Bronchial epithelial cell (primary cell): ENCODE data around the gene CLIC1. TPM values are rescaled to one million over a fixed set of nuclear protein-coding genes. Genes with fewer than 3 reads are reported as not detected.
"Not testable (repeated sequence)": the region's sequence is repeated elsewhere in the genome, so short reads cannot be mapped to it uniquely, and the experiment has no call there.

Experiments used
- DNase-seq: peaks from one replicate; pipeline ENCODE4 v3.0.0-alpha.2; 2010; ENCODE audit warnings: low read depth
- FAIRE-seq: peaks from 2 replicates; lab custom pipeline; 2011; peaks lifted over from hg19 to GRCh38; lab: Jason Lieb, UNC
- H3K27me3 ChIP-seq: 2 replicates; pipeline ENCODE4 v1.5.1; 2011; ENCODE audit warnings: low read length; ENCODE audit not compliant: control insufficient read depth, insufficient read depth
- H3K36me3 ChIP-seq: 2 replicates; pipeline ENCODE4 v1.5.1; 2011; ENCODE audit warnings: low read length; ENCODE audit not compliant: control insufficient read depth, insufficient read depth
- H3K4me3 ChIP-seq: 2 replicates; pipeline ENCODE4 v1.5.1; 2011; ENCODE audit warnings: mild to moderate bottlenecking, low read depth, low read length, control low read depth
- total RNA-seq: library from RNA; depleted of rRNA; stranded (reverse); fragments of >200 nt; gene quantifications from 2 replicates; pipeline ENCODE4 v1.2.1, GENCODE V29; 2014
- TF ChIP-seq, protein P1 (sequence below): IDR thresholded peaks from 2 replicates; pipeline ENCODE4 v1.5.1; 2011; ENCODE audit warnings: mild to moderate bottlenecking, moderate library complexity, low read length, control low read depth, inconsistent platforms; ENCODE audit not compliant: insufficient read depth, severe bottlenecking

The CLIC1 gene
- total RNA-seq, 1 donor from 2014 or later = 480 TPM

- TF ChIP-seq, protein P1, sequence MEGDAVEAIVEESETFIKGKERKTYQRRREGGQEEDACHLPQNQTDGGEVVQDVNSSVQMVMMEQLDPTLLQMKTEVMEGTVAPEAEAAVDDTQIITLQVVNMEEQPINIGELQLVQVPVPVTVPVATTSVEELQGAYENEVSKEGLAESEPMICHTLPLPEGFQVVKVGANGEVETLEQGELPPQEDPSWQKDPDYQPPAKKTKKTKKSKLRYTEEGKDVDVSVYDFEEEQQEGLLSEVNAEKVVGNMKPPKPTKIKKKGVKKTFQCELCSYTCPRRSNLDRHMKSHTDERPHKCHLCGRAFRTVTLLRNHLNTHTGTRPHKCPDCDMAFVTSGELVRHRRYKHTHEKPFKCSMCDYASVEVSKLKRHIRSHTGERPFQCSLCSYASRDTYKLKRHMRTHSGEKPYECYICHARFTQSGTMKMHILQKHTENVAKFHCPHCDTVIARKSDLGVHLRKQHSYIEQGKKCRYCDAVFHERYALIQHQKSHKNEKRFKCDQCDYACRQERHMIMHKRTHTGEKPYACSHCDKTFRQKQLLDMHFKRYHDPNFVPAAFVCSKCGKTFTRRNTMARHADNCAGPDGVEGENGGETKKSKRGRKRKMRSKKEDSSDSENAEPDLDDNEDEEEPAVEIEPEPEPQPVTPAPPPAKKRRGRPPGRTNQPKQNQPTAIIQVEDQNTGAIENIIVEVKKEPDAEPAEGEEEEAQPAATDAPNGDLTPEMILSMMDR = no peak
- FAIRE-seq = no peak
- no peak overlapping the region for H3K4me3 ChIP-seq
- DNase-seq = no peak
- no peaks in the 10 kb centered on the region for H3K36me3 ChIP-seq
- H3K27me3 ChIP-seq = no peaks in the 10 kb centered on the region
Observed at GRCh38 chr6:31713465-31713864, 22.9 kb downstream of the CLIC1 start.

DNA sequence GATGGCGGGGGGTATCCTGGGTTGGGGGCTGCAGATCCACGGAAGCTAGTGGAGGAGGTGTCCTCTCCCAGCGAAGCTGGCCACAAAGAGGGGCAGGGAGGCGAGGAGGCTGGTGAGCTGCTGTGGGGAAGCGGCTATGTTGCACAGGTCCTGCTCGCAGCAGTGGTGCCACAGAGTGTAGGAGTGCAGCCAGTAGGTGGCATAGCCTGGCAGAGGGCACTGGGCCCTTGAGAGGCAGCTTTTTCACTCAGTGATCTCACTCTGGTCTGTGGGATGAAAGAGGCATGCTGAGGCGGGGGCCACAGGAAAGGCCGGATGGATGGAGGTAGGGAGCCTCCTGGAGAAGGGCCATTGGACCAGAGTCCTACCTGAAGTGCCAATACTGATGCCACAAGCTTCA, 24.0 kb downstream of the CLIC1 start:
- Histone ChIP-seq H3K36me3 (no peaks in the 10 kb centered on the region), H3K4me3 (no peak overlapping the region), H3K27me3 (no peaks in the 10 kb centered on the region)
- FAIRE-seq (peak; percentile 75), DNase-seq (no peak)
- TF ChIP-seq, protein P1 = peak; percentile 57

DNA sequence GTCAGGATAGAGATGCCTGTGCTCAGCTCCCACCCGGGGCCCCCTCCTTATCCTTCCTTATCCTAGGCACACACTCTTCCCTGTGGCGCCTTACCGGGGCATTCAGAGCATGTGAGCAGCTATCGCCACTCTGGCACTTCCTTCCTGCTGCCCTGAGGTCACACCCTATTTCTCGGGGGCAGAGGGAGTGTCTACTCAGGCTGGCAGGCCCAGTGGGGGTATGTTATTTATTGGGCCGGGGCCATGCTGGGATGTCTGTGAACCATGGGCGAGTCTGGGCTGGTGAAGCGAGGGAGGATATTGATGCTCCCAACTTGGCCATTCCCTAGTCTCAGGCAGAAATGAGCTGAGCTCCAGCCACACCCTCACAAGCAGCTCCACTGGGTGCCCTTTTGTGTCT, 25.1 kb downstream of the CLIC1 start:
- TF ChIP-seq, protein P1 = no peak
- Histone ChIP-seq H3K36me3 (no peaks in the 10 kb centered on the region), H3K4me3 (no peak overlapping the region), H3K27me3 (no peaks in the 10 kb centered on the region)
- DNase-seq (no peak), FAIRE-seq (no peak)

DNA sequence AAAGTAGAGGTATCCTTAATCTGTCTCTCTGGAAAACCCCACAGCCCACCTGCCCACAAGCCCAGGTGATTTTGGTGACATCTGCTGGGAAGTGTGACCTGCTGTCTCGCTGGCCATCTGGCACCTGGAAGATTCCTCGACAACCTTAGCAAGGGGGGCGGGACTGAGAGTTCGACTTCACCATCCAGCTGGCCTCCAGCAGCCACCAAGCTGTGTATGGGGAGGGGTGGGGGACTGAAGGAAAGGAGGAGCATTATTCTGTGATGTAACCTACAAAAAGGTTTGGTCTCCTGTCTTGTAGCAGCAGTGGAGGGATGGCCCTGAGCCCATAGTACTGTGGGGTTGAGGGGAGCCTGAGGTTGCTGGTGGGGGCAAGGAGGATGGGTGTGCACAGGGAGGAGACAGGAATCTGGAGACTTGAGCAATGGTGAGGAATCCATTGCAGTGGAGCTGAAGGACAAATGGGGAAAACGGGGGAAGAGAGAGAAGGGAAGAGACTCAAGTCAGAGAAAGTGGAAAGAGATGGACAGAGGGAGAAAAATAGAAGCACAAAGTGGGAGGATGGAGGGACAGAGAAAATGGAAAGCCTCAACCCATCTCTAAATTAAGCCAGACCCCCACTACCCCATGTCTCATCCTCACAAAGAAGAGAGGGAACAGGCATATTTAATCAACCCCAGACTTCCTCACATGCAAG, 25.7 kb downstream of the CLIC1 start:
- TF ChIP-seq, protein P1 = no peak
- FAIRE-seq (no peak), DNase-seq (no peak)
- Histone ChIP-seq H3K36me3 (no peaks in the 10 kb centered on the region), H3K4me3 (no peak overlapping the region), H3K27me3 (no peaks in the 10 kb centered on the region)

DNA sequence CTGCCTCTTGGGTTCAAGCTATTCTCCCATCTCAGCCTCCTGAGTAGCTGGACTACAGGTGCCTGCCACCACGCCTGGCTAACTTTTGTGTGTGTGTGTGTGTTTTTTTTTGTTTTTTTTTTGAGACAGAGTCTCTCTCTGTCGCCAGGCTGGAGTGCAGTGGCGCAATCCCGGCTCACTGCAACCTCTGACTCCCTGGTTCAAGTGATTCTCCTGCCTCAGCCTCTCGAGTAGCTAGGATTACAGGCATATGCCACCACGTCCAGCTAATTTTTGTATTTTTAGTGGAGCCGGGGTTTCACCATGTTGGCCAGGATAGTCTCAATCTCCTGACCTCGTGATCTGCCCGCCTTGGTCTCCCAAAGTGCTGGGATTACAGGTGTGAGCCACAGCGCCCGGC, 27.2 kb downstream of the CLIC1 start:
- not testable (repeated sequence) for H3K36me3 ChIP-seq, H3K27me3 ChIP-seq, FAIRE-seq, H3K4me3 ChIP-seq, DNase-seq

DNA sequence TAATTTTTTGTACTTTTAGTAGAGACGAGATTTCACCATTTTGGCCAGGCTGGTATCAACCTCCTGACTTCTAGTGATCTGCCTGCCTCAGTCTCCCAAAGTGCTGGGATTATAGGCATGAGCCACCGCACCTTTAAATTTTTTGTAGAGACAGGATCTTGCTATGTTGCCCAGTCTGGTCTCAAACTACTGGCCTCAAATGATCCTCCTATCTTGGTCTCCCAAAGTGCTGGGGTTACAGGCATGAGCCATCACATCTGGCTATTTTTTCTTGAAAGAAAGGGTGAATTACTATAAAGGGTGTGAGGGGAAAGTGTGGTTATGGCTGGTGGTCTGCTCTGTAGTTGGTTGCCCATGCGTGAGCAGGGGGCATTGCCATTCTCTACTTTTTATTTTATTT, 28.1 kb downstream of the CLIC1 start:
- no peak for DNase-seq
- Histone ChIP-seq H3K27me3 (no peaks in the 10 kb centered on the region), H3K36me3 (no peaks in the 10 kb centered on the region), H3K4me3 (no peak overlapping the region)
- TF ChIP-seq, protein P1 = no peak
- no peak for FAIRE-seq
